SH-SY5Y (cell line): Measurements from ENCODE around the gene BCL11A.

Experiments used
- GATA2 ChIP-seq: IDR thresholded peaks from 2 replicates; pipeline ENCODE4 v1.6.1; 2011; ENCODE audit warnings: mild to moderate bottlenecking, low read depth, low read length
- GATA3 ChIP-seq: IDR thresholded peaks from 2 replicates; pipeline ENCODE4 v1.6.1; 2011; ENCODE audit warnings: low read depth, mild to moderate bottlenecking, low read length, moderate library complexity

DNA sequence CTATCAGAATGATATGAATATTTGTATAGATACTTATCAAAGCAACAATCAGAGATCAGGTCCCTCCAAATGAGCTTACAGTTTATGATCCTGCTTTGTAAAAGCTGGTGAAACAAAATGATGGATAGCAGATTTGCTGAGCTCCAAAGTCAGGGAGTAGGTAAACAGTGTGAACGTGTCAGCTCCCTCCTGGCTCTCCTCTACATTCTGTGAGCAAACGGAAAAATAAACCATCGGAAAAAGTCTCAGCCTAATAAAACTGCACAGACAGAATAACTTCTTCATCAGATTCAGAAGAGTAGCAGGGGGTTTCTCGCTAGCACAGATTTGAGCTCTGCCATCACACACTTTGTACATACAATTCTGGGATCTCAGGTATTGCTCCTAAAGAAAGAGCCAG, 51.3 kb downstream of the BCL11A start:
- no peak for TF ChIP-seq GATA2
- TF ChIP-seq GATA3 = no peak
